Measurements from ENCODE around the gene CACFD1.
A peak's percentile ranks its signal among the peaks of the same experiment; 100 is the strongest.

Gene CACFD1

GRCh38 chr9:133467101-133467500 lies 7.3 kb downstream of the CACFD1 start:
- DNase-seq, result no peak

GRCh38 chr9:133468374-133468773 lies 8.6 kb downstream of the CACFD1 start:
- no peak for DNase-seq

GRCh38 chr9:133468777-133469421 lies 9.1 kb downstream of the CACFD1 start:
- DNase-seq, result no peak

GRCh38 chr9:133470427-133470924 lies 10.7 kb downstream of the CACFD1 start:
- no peak for DNase-seq

- no peak for DNase-seq
Measured at GRCh38 chr9:133470988-133471387, 11.2 kb downstream of the CACFD1 start.

- no peak for DNase-seq
Measured at GRCh38 chr9:133471551-133472276, 11.9 kb downstream of the CACFD1 start.

- DNase-seq, result no peak
Measured at GRCh38 chr9:133472277-133472645, 12.5 kb downstream of the CACFD1 start.

GRCh38 chr9:133472753-133473378 lies 13.1 kb downstream of the CACFD1 start:
- DNase-seq, result no peak

- no peak for DNase-seq
Measured at GRCh38 chr9:133473743-133474142, 14.0 kb downstream of the CACFD1 start.

- no peak for DNase-seq
Measured at GRCh38 chr9:133474215-133474614, 14.4 kb downstream of the CACFD1 start.

- DNase-seq, result no peak
Measured at GRCh38 chr9:133474853-133475252, 15.1 kb downstream of the CACFD1 start.

GRCh38 chr9:133475292-133476012 lies 15.7 kb downstream of the CACFD1 start:
- DNase-seq, result no peak

GRCh38 chr9:133476036-133476931 lies 16.5 kb downstream of the CACFD1 start:
- DNase-seq, result no peak

- DNase-seq, result no peak
Measured at GRCh38 chr9:133476941-133477340, 17.2 kb downstream of the CACFD1 start.

GRCh38 chr9:133477461-133477860 lies 17.7 kb downstream of the CACFD1 start:
- DNase-seq, result no peak

GRCh38 chr9:133477992-133478850 lies 18.4 kb downstream of the CACFD1 start:
- DNase-seq, result no peak

- DNase-seq, result peak; percentile 4 to 15
Measured at GRCh38 chr9:133478851-133479711, 19.3 kb downstream of the CACFD1 start, which contains the start of gene SLC2A6. TSS of gene SLC2A6 (minus strand) at chr9:133479099. CDS start at chr9:133479059, 40 bp downstream.

GRCh38 chr9:133483611-133484010 lies 23.8 kb downstream of the CACFD1 start:
- no peak for DNase-seq

GRCh38 chr9:133484671-133485437 lies 25.1 kb downstream of the CACFD1 start:
- no peak for DNase-seq

Data from NCI-H187 (cell line).